Kidney (tissue), 14 donors: ENCODE results near the gene BDKRB2. TPM values are rescaled to one million over a fixed set of nuclear protein-coding genes. Genes with fewer than 3 reads are reported as not detected.
A peak's percentile ranks its signal among the peaks of the same experiment; 100 is the strongest.

Source experiments
- DNase-seq, 5 donors: peaks; one replicate each; pipeline ENCODE4 v3.0.0-alpha.2; 2013 to 2020
- FAIRE-seq: peaks from 2 replicates; lab custom pipeline; 2012; peaks lifted over from hg19 to GRCh38; lab: Jason Lieb, UNC
- H3K27ac ChIP-seq, 2 donors: one replicate each; pipeline ENCODE4 v1.7.0; 2013; ENCODE audit warnings: low read depth in 2 of 2, low read length in 2 of 2, inconsistent platforms in 1 of 2
- H3K27me3 ChIP-seq: one replicate; pipeline ENCODE4 v1.7.1; 2013; ENCODE audit warnings: low read length, inconsistent platforms; ENCODE audit not compliant: control insufficient read depth, insufficient read depth
- H3K36me3 ChIP-seq, 3 donors: one replicate each; pipeline versions ENCODE4 v1.7.0 to v1.7.1; 2013; ENCODE audit warnings: low read length in 3 of 3, control low read depth in 1 of 3, inconsistent platforms in 1 of 3; ENCODE audit not compliant: insufficient read depth in 3 of 3, control insufficient read depth in 2 of 3
- H3K4me1 ChIP-seq, 3 donors: one replicate each; pipeline versions ENCODE4 v1.7.0 to v1.7.1; 2013; ENCODE audit warnings: low read length in 3 of 3, inconsistent platforms in 1 of 3, low read depth in 1 of 3; ENCODE audit not compliant: control insufficient read depth in 2 of 3, insufficient read depth in 2 of 3
- H3K4me3 ChIP-seq, 3 donors: one replicate each; pipeline versions ENCODE4 v1.7.0 to v1.8.1; 2013; ENCODE audit warnings: low read length in 3 of 3, control low read depth in 1 of 3, inconsistent platforms in 1 of 3
- H3K9ac ChIP-seq, 3 donors: one replicate each; pipeline versions ENCODE4 v1.7.0 to v1.7.1; 2013; ENCODE audit warnings: low read length in 3 of 3, control low read depth in 1 of 3, inconsistent platforms in 1 of 3
- H3K9me3 ChIP-seq, 3 donors: one replicate each; pipeline versions ENCODE4 v1.7.0 to v1.7.1; 2013; ENCODE audit warnings: low read length in 3 of 3, control low read depth in 1 of 3, inconsistent platforms in 1 of 3; ENCODE audit not compliant: control insufficient read depth in 2 of 3, insufficient read depth in 1 of 3
- CTCF ChIP-seq: IDR thresholded peaks from 3 replicates; pipeline ENCODE4 v1.5.1; 2012; ENCODE audit warnings: mild to moderate bottlenecking, moderate library complexity, borderline replicate concordance; ENCODE audit not compliant: insufficient read depth; ENCODE audit errors: extremely low read depth
- intact Hi-C: fragments of 100-400 bp; cut with DNase I; formaldehyde crosslinking; loops from one replicate; pipeline ENCODE4 v1.11.1; 2022
- polyA plus RNA-seq: library from polyadenylated mRNA; stranded (reverse); fragments of 350-450 nt; fragmentation: Illumina TruSeq; extraction: RNeasy Lipid Tissue Mini Kit (QIAGEN cat#74804); gene quantifications from one replicate; pipeline ENCODE4 v1.2.3, GENCODE V29; 2014; ENCODE audit warnings: low read depth, low replicate concordance; ENCODE audit not compliant: insufficient read depth
- total RNA-seq: library from RNA; stranded (reverse); fragmentation: NEBNext Ultra II Directional; extraction: Animal tissue kit (Norgen Biotek cat#: 25700); gene quantifications from one replicate; pipeline ENCODE4 v1.2.1, GENCODE V29; 2021
- donor health status: control.
- donor health status: control.
- donor health status: control.
- donor health status: control.
- donor health status: control.
- donor health status: DM: yes; HTN: yes; CAD: no.
- donor health status: Normal renal cell carcinoma (clear cell type).

The BDKRB2 gene
- total and polyA plus RNA-seq, 2 donors from 2014 or later = 7.4 to 16.1 TPM

- Histone ChIP-seq H3K9me3 (no peaks in the 10 kb centered on the region), H3K4me1 (no peaks in the 10 kb centered on the region), H3K36me3 (no peaks in the 10 kb centered on the region), H3K27me3 (no peaks in the 10 kb centered on the region), H3K27ac (no peak overlapping the region), H3K9ac (no peak overlapping the region), H3K4me3 (no peak overlapping the region)
- no peak for FAIRE-seq
- intact Hi-C loops = no loop called here
- no peak for TF ChIP-seq CTCF
- peak in 1 of 5 donors; percentile 52 for DNase-seq
Observed at GRCh38 chr14:96213871-96214465, 9.3 kb downstream of the BDKRB2 start.

GRCh38 chr14:96214793-96215192 lies 10.2 kb downstream of the BDKRB2 start:
- no peaks in the 10 kb centered on the region for H3K36me3 ChIP-seq
- intact Hi-C loops = no loop called here
- no peak overlapping the region for H3K27ac ChIP-seq
- TF ChIP-seq CTCF = no peak
- H3K4me3 ChIP-seq = no peak overlapping the region
- no peaks in the 10 kb centered on the region for H3K27me3 ChIP-seq
- no peak for FAIRE-seq
- no peak overlapping the region for H3K9ac ChIP-seq
- no peak for DNase-seq
- no peaks in the 10 kb centered on the region for H3K4me1 ChIP-seq
- H3K9me3 ChIP-seq = no peaks in the 10 kb centered on the region

GRCh38 chr14:96215452-96216244 lies 11.0 kb downstream of the BDKRB2 start:
- H3K9ac ChIP-seq = no peak overlapping the region
- H3K4me1 ChIP-seq = no peaks in the 10 kb centered on the region
- H3K27ac ChIP-seq = no peak overlapping the region
- no peaks in the 10 kb centered on the region for H3K36me3 ChIP-seq
- no peaks in the 10 kb centered on the region for H3K27me3 ChIP-seq
- no peaks in the 10 kb centered on the region for H3K9me3 ChIP-seq
- no peak for TF ChIP-seq CTCF
- FAIRE-seq = no peak
- no peak overlapping the region for H3K4me3 ChIP-seq
- intact Hi-C loops = no loop called here
- DNase-seq = peak in 2 of 5 donors; percentile 37 to 49
